Measurements from ENCODE around the gene IPO11.
A peak's percentile ranks its signal among the peaks of the same experiment; 100 is the strongest.

The IPO11 gene

GRCh38 chr5:62412549-62413329 is at the start of gene IPO11:
Gene IPO11, plus strand, starts transcription at chr5:62412763. Its CDS starts 24,517 bp downstream, at chr5:62437280.
- DNase-seq, result peak; percentile 98

- DNase-seq, result no peak
Measured at GRCh38 chr5:62369039-62369438, 43.5 kb upstream of the IPO11 start.

DNA sequence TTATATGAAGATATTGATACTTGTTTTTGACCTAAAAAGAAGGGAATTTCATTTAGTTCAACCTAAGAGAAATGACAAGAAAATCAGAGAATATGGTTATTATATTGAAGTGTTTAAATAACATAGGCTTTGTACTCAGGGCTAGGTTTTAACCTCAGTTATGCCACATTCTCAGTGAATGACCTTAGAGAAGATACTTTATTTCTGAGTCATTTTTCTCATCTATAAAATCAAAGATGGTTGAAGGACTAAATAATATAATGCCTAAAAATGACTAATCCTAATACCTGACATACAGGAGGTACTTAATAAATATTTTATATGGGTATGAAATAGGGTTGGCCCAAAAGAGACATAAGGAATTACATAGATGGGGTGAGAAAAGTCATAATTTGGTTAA is 41.2 kb upstream of the IPO11 start:
- no peak for DNase-seq

GRCh38 chr5:62372600-62372999 is 40.0 kb upstream of the IPO11 start:
- no peak for DNase-seq

- no peak for DNase-seq
Measured at GRCh38 chr5:62373382-62373781, 39.2 kb upstream of the IPO11 start.

DNA sequence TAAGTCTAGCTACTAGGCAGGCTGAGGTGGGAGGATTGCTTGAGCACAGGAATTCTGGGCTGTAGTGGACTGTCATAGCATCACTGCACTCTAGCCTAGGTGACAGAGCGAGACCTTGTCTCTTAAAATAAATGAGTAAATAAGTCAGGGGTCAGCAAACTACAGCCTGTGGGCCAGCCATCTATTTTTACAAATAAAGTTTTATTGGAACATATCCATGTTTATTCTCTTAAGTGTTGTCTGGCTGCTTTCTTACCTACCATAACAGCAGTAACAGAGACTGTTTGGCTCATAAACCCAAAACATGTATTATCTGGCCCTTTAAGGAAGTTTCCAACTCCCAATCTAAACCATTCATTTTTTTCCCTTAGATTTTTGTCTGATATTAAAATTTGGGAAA is 38.5 kb upstream of the IPO11 start:
- DNase-seq, result no peak

DNA sequence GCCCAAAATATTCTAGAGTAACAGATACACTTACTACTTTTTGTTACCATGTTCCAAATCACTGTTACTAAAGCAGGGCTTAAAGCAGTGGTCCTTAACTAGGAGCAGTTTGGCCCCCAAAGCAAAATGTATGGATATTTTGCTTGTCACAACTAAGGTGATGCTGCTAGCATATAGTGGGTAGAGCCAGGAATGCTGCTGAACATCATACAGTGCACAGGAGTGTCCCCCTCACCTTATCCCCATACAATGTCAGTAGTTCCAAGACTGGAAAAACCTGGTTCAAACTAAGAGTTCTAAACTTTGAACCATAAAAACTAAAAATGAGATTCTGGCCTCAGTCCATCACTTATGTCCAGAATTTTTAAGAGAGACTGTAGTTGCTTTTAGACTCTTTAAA is 36.9 kb upstream of the IPO11 start:
- DNase-seq, result no peak

GRCh38 chr5:62376064-62376463 is 36.5 kb upstream of the IPO11 start:
- DNase-seq, result no peak

GRCh38 chr5:62385131-62385530 is 27.4 kb upstream of the IPO11 start:
- no peak for DNase-seq

DNA sequence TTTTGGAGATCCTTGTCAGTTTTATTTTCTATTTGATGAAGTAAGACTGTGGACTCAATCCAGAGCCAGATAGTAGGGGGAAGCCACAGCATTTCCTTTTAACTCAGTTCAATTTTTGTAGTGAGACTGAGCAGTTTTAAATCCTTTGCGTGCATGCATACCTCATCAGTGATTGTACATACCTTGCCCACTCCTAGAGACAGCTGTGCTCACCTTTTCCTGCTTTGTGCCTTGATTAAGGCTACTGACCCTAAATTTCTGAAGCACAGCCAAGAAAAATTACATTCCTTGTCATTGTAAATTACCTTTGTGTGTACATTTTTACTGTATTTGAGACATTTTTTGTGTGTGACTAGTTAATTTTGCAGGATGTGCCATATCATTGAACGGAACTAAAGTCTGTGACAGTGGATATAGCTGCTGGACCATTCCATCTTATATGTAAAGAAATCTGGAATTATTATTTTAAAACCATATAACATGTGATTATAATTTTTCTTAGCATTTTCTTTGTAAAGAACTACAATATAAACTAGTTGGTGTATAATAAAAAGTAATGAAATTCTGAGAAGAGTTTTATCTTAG is 26.7 kb upstream of the IPO11 start:
- DNase-seq, result no peak

GRCh38 chr5:62386824-62387223 is 25.7 kb upstream of the IPO11 start:
- DNase-seq, result no peak

DNA sequence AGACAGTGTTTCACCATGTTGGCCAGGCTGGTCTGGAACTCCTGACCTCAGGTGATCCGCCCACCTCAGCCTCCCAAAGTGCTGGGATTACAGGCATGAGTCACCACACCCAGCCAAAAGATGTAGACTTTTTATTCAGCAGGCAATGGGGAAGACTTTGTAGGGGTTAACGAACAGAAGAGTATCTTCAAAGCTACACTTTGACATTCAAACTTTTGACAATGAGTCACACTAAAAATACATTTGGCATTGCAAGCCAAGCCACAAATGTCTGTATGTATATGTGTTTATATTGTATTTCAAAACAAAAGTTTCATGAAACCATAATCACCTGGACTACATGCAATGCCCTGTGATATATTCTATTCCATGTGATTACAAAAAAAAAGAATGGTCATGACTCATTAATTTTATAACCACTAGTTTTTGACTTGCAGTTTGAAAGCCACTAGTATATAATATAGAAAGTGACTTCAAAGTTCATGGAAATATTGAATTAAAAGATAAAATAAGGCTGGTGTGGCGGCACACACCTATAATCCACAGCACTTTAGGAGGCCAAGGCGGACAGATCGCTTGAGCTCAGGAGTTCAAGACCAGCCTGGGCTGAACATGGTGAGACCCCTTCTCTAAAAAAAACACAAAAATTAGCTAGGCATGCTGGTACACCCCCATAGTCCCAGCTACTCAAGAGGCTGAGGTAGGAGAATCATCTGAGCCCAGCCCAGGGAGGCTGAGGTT is 17.2 kb upstream of the IPO11 start:
- DNase-seq, result no peak

- DNase-seq, result peak; percentile 94
Measured at GRCh38 chr5:62403411-62404250, 8.9 kb upstream of the IPO11 start, which contains the start of gene DIMT1. Gene DIMT1, minus strand, starts transcription at chr5:62403905. Its CDS starts 133 bp downstream, at chr5:62403772.

DNA sequence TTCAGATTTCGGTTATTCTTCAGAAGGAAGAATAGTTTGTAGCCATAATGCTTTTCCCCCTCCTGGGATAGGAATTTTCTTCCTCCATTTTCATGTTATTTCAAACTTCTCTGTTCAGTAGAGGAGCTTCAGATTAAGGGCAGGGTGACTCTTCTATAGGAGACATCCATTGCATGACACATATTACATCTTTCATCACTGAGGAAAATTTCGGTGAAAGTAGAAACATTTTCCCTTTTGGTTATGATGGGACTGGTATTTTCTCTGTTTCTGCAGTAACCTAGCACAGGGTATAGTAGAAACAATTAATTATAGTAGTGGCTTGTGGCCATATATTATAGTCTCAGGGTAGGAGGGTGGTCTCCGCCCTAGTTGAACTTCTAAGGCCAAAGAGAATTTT is 1.1 kb downstream of the IPO11 start:
- DNase-seq, result no peak

DNA sequence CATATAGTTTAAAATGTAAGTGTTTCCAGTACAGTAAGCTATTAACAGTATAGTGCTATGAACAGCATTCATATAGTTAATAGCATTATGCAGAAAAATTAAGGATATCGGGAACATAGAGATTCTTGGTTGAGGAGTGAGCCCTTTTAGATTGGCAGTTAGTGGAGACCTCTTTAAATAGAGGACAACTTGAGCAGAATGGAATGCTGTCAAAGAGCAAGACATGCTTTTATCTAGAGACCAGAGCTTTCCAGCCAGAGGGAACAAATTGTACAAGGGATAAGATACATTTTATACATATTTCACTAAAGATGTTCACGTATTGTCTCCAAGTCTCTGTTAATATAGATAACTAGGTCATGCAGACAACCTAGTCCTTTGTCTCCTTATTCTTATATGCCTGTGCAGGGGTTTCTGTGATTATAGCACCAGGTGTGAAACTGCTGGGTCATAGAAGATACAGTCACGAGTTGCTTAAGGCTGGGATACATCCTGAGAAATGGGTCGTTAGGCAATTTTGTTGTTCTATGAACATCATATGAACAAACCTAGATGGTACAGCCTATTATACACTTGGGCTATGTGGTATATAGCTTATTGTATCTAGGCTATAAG is 6.0 kb downstream of the IPO11 start:
- no peak for DNase-seq

DNA sequence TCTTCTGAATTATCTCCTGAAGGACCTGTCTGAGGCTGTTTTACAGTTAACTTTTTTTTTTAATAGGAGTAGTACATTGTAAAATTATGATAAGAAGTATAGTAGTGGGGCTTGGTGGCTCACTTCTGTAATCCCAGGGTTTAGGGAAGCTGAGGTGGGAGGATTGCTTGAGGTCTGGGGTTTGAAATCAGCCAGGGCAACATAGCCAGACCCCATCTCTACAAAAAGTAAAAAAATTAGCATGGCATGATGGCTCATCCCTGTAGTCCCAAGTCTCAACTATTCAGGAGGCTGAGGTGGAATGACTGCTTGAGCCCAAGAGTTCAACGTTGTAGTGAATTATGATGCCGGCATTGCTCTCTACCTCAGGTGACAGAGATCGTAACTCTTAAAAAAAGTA is 7.0 kb downstream of the IPO11 start:
- DNase-seq, result no peak

- DNase-seq, result no peak
Measured at GRCh38 chr5:62421414-62421813, 8.9 kb downstream of the IPO11 start.

DNA sequence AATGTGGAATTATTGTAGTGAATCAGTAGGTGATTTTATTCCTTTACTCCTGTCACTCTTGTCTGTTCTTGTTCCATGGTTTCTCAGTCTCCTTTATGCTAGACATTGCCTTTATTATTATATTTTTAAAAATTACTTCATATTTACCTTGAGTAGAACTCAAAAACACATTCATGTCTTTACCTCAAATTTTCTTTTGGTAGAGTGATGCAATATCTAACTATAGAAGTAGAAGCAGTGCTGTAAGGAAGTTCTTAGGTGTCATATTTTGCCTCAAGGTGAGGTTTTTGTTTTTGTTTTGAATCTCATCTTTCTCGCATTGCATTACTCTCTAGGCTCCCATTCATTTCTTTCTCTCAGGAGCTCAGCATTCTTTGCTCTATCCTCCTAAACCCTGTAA is 12.2 kb downstream of the IPO11 start:
- no peak for DNase-seq

DNA sequence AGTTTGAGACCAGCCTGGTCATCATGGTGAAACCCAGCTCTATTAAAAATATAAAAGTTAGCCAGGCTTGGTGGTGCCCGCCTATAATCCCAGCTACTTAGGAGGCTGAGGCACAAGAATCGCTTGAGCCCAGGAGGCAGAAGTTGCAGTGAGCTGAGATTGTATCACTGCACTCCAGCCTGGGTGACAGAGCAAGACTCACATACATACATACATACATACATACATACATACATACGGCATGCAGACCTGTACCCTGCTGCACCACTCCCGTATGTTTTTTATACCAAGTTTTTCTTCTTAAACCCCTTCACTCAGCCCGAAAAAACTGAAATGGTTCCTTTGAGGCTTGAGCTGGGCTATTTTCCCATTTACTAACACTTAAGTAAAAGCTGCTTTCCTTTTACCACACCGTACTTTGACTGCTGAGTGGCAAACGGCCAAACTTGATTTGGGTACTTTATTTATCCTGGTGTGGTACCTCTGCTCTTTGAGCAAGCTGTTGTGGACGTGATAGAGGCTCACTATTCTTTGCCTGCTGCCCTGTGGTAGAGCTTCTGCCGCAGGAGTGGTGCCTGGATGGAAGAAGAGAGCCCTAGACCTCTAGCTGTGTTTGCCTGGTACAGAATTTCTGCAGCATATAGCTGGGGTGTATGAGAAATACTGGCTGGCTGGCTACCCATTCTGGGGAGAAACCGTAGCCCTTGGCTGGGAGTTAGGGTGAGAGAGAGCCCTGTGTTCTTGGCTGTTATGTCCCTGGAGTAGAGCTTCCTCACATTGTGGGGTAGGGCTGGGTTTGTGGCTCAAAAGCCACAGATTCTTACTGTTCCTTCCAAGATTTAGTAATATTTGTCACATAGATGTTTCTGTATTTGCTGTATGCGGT is 19.4 kb downstream of the IPO11 start:
- peak; percentile 32 for DNase-seq

- no peak for DNase-seq
Measured at GRCh38 chr5:62432621-62433064, 20.1 kb downstream of the IPO11 start.

DNA sequence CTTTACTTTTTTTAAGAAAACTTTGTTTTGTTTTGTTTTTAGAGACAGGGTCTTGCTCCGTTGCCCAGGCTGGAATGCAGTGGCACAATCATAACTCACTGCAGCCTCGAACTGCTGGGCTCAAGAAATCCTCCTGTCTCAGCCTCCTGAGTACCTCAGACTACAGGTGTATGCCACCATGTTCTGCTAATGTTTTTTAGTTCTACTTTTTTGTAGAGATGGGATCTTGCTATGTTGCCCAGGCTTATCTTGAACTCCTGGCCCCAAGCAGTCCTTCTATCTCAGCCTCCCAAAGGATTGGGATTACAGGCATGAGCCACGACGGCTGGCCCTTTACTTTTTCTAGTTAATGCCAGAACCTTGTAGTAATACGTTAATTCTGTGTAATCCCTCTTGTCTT is 36.0 kb downstream of the IPO11 start:
- no peak for DNase-seq
